Right atrium auricular region (tissue), 2 donors: ENCODE measurements around the gene HPSE2. TPM values are rescaled to one million over a fixed set of nuclear protein-coding genes. Genes with fewer than 3 reads are reported as not detected.

Experiments used
- DNase-seq: peaks from one replicate; pipeline ENCODE4 v3.0.0-alpha.2; 2019; ENCODE audit warnings: low spot score
- H3K27ac ChIP-seq, 2 donors: fragments of 200-600 bp; sonication (generic); 1 replicate in 1 of 2; 2 replicates in 1 of 2; pipeline ENCODE4 v1.5.1; 2016 to 2019
- H3K27me3 ChIP-seq, 2 donors: fragments of 200-600 bp; sonication (generic); one replicate each; pipeline versions ENCODE4 v1.5.1 to v1.6.0; 2017 to 2019
- H3K36me3 ChIP-seq: fragments of 200-600 bp; sonication (generic); one replicate; pipeline ENCODE4 v1.5.1; 2016
- H3K4me1 ChIP-seq, 2 donors: fragments of 200-600 bp; sonication (generic); one replicate each; pipeline versions ENCODE4 v1.5.1 to v1.6.0; 2017 to 2019
- H3K4me3 ChIP-seq, 2 donors: fragments of 200-600 bp; sonication (generic); 1 replicate in 1 of 2; 2 replicates in 1 of 2; pipeline ENCODE4 v1.5.1; 2017 to 2019; ENCODE audit warnings: mild to moderate bottlenecking in 1 of 2, moderate library complexity in 1 of 2
- H3K9me3 ChIP-seq, 2 donors: fragments of 200-600 bp; sonication (generic); one replicate each; pipeline ENCODE4 v1.5.1; 2019
- total RNA-seq, 2 donors: library from RNA; depleted of rRNA; stranded (reverse); fragments of >200 nt; gene quantifications; one replicate each; pipeline ENCODE4 v1.1.0, GENCODE V29; 2016
- TF ChIP-seq, protein P1 (sequence below), 2 donors: fragments of 200-600 bp; sonication (generic); IDR thresholded peaks; one replicate each; pipeline ENCODE4 v1.5.1; 2019; ENCODE audit warnings: antibody characterized with exemption in 2 of 2

HPSE2 gene
- total RNA-seq, 2 donors from 2014 or later = not detected

GRCh38 chr10:98463976-98464754, 771.5 kb downstream of the HPSE2 start:
- no peaks in the 10 kb centered on the region for H3K36me3 ChIP-seq
- TF ChIP-seq, protein P1, sequence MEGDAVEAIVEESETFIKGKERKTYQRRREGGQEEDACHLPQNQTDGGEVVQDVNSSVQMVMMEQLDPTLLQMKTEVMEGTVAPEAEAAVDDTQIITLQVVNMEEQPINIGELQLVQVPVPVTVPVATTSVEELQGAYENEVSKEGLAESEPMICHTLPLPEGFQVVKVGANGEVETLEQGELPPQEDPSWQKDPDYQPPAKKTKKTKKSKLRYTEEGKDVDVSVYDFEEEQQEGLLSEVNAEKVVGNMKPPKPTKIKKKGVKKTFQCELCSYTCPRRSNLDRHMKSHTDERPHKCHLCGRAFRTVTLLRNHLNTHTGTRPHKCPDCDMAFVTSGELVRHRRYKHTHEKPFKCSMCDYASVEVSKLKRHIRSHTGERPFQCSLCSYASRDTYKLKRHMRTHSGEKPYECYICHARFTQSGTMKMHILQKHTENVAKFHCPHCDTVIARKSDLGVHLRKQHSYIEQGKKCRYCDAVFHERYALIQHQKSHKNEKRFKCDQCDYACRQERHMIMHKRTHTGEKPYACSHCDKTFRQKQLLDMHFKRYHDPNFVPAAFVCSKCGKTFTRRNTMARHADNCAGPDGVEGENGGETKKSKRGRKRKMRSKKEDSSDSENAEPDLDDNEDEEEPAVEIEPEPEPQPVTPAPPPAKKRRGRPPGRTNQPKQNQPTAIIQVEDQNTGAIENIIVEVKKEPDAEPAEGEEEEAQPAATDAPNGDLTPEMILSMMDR (IDR thresholded peaks at IDR 0.05) = no peak
- H3K9me3 ChIP-seq = no peaks in the 10 kb centered on the region
- no peak for DNase-seq
- H3K27me3 ChIP-seq = no peaks in the 10 kb centered on the region
- no peak overlapping the region for H3K27ac ChIP-seq
- peaks cover 0 to 24% of the 10 kb centered on the region in 2 donors for H3K4me1 ChIP-seq
- H3K4me3 ChIP-seq = no peak overlapping the region

- no peak for DNase-seq
- no peaks in the 10 kb centered on the region for H3K9me3 ChIP-seq
- H3K4me1 ChIP-seq = peaks cover 0 to 22% of the 10 kb centered on the region in 2 donors
- H3K36me3 ChIP-seq = no peaks in the 10 kb centered on the region
- peak overlapping the region in 1 of 2 donors; percentile 70 for H3K27ac ChIP-seq
- no peak overlapping the region for H3K4me3 ChIP-seq
- no peaks in the 10 kb centered on the region for H3K27me3 ChIP-seq
- TF ChIP-seq, protein P1 (IDR thresholded peaks at IDR 0.05) = no peak
Observed at GRCh38 chr10:98463016-98463415, 772.6 kb downstream of the HPSE2 start.

- H3K9me3 ChIP-seq = no peaks in the 10 kb centered on the region
- TF ChIP-seq, protein P1 (IDR thresholded peaks at IDR 0.05) = no peak
- H3K27me3 ChIP-seq = no peaks in the 10 kb centered on the region
- H3K27ac ChIP-seq = peak overlapping the region; percentile 55 to 70
- no peak overlapping the region for H3K4me3 ChIP-seq
- no peaks in the 10 kb centered on the region for H3K36me3 ChIP-seq
- DNase-seq = no peak
- H3K4me1 ChIP-seq = peaks cover 0 to 12% of the 10 kb centered on the region in 2 donors
Observed at GRCh38 chr10:98461500-98461842, 774.2 kb downstream of the HPSE2 start.

DNA sequence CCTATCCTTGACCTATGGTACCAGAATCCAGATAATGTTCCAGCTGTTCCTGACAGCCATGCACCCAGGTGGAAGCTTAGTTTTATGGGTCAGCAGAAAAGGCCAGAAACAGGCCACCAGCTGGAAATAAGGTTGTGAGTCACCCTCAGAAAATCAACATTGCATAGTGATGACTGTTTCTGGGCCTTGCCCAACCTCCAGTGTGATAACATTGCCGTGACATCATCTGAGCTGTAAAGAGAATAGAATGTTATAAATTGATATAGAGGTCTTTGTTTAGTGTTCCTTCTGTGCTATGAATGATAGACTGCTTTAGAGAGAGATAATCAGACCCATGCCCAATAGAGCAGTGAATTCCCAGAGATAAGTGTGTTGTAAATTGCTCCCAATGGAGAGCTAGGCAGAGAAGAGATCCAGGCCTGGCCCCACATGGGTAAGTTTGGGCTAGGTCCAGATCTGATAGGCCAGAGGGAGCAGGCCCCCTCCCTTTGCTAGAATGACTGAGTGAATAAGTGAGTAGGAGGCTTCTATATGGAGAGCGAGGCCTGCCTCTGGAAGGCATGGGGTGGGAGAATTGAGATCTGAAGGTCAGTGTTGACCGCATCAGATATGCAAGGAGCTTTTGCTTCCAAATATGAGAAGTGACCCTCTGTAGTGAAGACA, 774.7 kb downstream of the HPSE2 start:
- H3K4me3 ChIP-seq = no peak overlapping the region
- no peaks in the 10 kb centered on the region for H3K36me3 ChIP-seq
- peaks cover 0 to 12% of the 10 kb centered on the region in 2 donors for H3K4me1 ChIP-seq
- H3K9me3 ChIP-seq = no peaks in the 10 kb centered on the region
- H3K27ac ChIP-seq = peak overlapping the region; percentile 55 to 70
- TF ChIP-seq, protein P1 (IDR thresholded peaks at IDR 0.05) = no peak
- no peaks in the 10 kb centered on the region for H3K27me3 ChIP-seq
- DNase-seq = peak; percentile 70

- no peaks in the 10 kb centered on the region for H3K36me3 ChIP-seq
- DNase-seq = no peak
- H3K27ac ChIP-seq = no peak overlapping the region
Observed at GRCh38 chr10:98458809-98459784, 776.6 kb downstream of the HPSE2 start.

More at GRCh38 chr10:98458809-98459784, 776.6 kb downstream of the HPSE2 start:
- TF ChIP-seq, protein P1 (IDR thresholded peaks at IDR 0.05) = no peak
- Histone ChIP-seq H3K9me3 (no peaks in the 10 kb centered on the region), H3K4me3 (no peak overlapping the region), H3K27me3 (no peaks in the 10 kb centered on the region), H3K4me1 (peaks cover 0 to 12% of the 10 kb centered on the region in 2 donors)
